Left lung (tissue), 10 donors: ENCODE results near the gene TWNK. TPM values are rescaled to one million over a fixed set of nuclear protein-coding genes. Genes with fewer than 3 reads are reported as not detected.
"Not testable (repeated sequence)": the region's sequence is repeated elsewhere in the genome, so short reads cannot be mapped to it uniquely, and the experiment has no call there.

Source experiments
- ATAC-seq: fragments of 200-7000 bp; cut with Tn5 transposase; one replicate; pipeline ENCODE4 v1.9.1; 2020; ENCODE audit warnings: moderate library complexity
- DNase-seq, 4 donors: peaks; one replicate each; pipeline ENCODE4 v3.0.0-alpha.2; 2013 to 2020
- H3K27ac ChIP-seq, 2 donors: fragments of 200-600 bp; sonication (generic) in 1 of 2; one replicate each; pipeline versions ENCODE4 v1.5.0 to v1.8.0; 2020 to 2021
- H3K27me3 ChIP-seq, 2 donors: fragments of 200-600 bp; sonication (generic) in 1 of 2; one replicate each; pipeline versions ENCODE4 v1.5.0 to v1.8.0; 2020 to 2021
- H3K36me3 ChIP-seq, 2 donors: fragments of 200-600 bp; sonication (generic) in 1 of 2; one replicate each; pipeline versions ENCODE4 v1.5.0 to v1.8.0; 2020 to 2021
- H3K4me1 ChIP-seq, 2 donors: fragments of 200-600 bp; one replicate each; pipeline ENCODE4 v1.8.0; 2021
- H3K4me3 ChIP-seq, 2 donors: fragments of 200-600 bp; sonication (generic) in 1 of 2; one replicate each; pipeline versions ENCODE4 v1.5.0 to v1.8.0; 2020 to 2021; ENCODE audit warnings: mild to moderate bottlenecking in 1 of 2
- H3K9me3 ChIP-seq, 2 donors: fragments of 200-600 bp; sonication (generic) in 1 of 2; one replicate each; pipeline versions ENCODE4 v1.5.0 to v1.8.0; 2020 to 2021
- intact Hi-C, 2 donors: fragments of 100-400 bp; cut with DNase I; formaldehyde crosslinking; loops; one replicate each; pipeline versions ENCODE4 v1.11.2 to v1.14.2; 2022
- polyA plus RNA-seq, 6 donors: library from polyadenylated mRNA; unstranded; fragments of 120-200 nt; gene quantifications; one replicate each; pipeline ENCODE4 v1.2.1, GENCODE V29; 2013; ENCODE audit not compliant: insufficient read length in 6 of 6
- total RNA-seq, 2 donors: library from RNA; stranded (reverse); fragmentation: NEBNext Ultra II Directional; extraction: Animal tissue kit (Norgen Biotek cat#: 25700); gene quantifications; one replicate each; pipeline ENCODE4 v1.2.1, GENCODE V29; 2021
- TF ChIP-seq, protein P1 (sequence below), 2 donors: fragments of 200-600 bp; sonication (generic) in 1 of 2; IDR thresholded peaks; one replicate each; pipeline versions ENCODE4 v1.5.0 to v1.8.0; 2021; ENCODE audit warnings: antibody characterized with exemption in 2 of 2
- donor health status: DM: no; HTN: yes; CAD: no.
- donor health status: DM: no; HTN: no; CAD: no.

Gene TWNK
- total and polyA plus RNA-seq, 8 donors: 3.4 to 12.5 (median 10.3) TPM

DNA sequence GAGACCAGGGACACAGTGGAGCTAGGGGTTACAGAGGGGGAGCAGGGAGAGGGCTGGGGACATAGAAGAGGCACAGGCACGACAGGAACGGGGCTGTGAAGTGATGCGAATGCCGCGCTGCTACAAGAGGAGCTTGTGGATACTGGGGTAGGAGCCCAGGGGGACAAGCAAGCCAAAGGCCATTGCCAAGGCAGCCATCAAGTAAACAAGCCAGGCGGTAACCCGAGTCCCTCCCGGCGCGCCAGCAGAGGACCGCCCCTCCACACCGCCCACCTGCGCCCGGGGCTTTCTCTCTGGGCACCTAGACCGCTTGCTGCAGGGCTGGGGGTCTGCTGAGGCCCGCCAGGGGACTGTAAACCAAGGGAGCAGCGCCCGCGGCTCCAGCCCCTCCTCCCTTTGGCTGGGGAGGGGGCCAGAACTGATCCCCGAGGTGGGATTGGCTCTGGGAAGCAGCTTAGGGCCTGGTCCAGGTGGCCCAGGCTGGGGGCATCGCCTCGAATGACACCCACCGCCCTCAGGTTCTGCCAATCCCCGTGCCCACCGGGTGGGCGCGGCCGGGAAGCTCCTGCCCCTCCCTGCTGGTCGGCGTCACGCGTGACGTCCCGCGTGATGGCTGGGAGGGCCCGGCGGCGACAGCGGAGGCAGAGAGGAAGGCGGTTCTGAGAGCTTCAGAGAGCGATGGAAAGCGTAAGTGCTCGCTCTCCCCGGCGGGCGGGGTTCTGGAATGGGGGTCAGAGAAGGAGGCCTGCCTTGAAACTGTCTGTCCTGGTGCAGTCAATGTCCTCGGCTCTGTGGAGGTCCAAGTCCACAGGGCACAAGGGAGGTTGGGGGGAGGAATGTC lies 44.7 kb downstream of the TWNK start:
- intact Hi-C loops: no loop called here
- peak; percentile 67 for ATAC-seq
- Histone ChIP-seq H3K4me1 (peaks cover 6 to 25% of the 10 kb centered on the region in 2 donors), H3K27me3 (peaks cover 4 to 21% of the 10 kb centered on the region in 2 donors), H3K36me3 (peaks cover 0 to 27% of the 10 kb centered on the region in 2 donors), H3K9me3 (no peaks in the 10 kb centered on the region), H3K4me3 (peak overlapping the region; percentile 60 to 65), H3K27ac (peak overlapping the region; percentile 93 to 95)
- DNase-seq: peak; percentile 71 to 97 (median 90)
- TF ChIP-seq, protein P1, sequence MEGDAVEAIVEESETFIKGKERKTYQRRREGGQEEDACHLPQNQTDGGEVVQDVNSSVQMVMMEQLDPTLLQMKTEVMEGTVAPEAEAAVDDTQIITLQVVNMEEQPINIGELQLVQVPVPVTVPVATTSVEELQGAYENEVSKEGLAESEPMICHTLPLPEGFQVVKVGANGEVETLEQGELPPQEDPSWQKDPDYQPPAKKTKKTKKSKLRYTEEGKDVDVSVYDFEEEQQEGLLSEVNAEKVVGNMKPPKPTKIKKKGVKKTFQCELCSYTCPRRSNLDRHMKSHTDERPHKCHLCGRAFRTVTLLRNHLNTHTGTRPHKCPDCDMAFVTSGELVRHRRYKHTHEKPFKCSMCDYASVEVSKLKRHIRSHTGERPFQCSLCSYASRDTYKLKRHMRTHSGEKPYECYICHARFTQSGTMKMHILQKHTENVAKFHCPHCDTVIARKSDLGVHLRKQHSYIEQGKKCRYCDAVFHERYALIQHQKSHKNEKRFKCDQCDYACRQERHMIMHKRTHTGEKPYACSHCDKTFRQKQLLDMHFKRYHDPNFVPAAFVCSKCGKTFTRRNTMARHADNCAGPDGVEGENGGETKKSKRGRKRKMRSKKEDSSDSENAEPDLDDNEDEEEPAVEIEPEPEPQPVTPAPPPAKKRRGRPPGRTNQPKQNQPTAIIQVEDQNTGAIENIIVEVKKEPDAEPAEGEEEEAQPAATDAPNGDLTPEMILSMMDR (IDR thresholded peaks at IDR 0.05): no peak

- Histone ChIP-seq H3K4me1 (peaks cover 6 to 25% of the 10 kb centered on the region in 2 donors), H3K4me3 (peak overlapping the region; percentile 60 to 65), H3K27ac (peak overlapping the region; percentile 93 to 95), H3K27me3 (peaks cover 4 to 21% of the 10 kb centered on the region in 2 donors), H3K36me3 (peaks cover 0 to 34% of the 10 kb centered on the region in 2 donors), H3K9me3 (no peaks in the 10 kb centered on the region)
- intact Hi-C loops: no loop called here
- TF ChIP-seq, protein P1 (IDR thresholded peaks at IDR 0.05): no peak
- ATAC-seq: peak; percentile 72
- peak in 2 of 4 donors; percentile 55 to 82 for DNase-seq
Measured at GRCh38 chr10:101032637-101033224, 45.4 kb downstream of the TWNK start.

DNA sequence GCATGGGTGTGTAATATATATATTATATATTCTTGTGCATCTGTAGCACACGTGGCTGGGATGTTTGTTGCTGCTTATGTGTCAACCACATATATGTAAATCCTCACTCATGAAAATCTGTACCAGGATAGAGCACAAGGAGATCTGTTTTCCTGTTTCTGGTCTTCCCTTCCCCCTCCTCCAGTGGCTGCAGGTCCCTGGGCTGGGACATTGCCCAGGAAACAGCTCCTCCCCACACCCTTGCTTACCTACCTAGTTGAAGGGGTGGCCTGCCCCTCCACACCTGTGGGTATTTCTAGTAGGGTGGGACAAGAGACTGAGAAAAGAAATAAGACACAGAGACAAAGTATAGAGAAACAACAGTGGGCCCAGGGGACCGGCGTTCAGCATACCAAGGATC lies 45.9 kb downstream of the TWNK start:
- TF ChIP-seq, protein P1 (IDR thresholded peaks at IDR 0.05): no peak
- Histone ChIP-seq H3K9me3 (no peaks in the 10 kb centered on the region), H3K27ac (peak overlapping the region; percentile 93 to 95), H3K4me3 (peak overlapping the region; percentile 60 to 65), H3K36me3 (peaks cover 0 to 39% of the 10 kb centered on the region in 2 donors), H3K4me1 (peaks cover 6 to 25% of the 10 kb centered on the region in 2 donors), H3K27me3 (peaks cover 4 to 21% of the 10 kb centered on the region in 2 donors)
- no peak for DNase-seq
- intact Hi-C loops: no loop called here
- ATAC-seq: no peak

- ATAC-seq, H3K9me3 ChIP-seq, intact Hi-C loops, DNase-seq, H3K4me3 ChIP-seq, H3K27ac ChIP-seq: not testable (repeated sequence)
- peaks cover 4 to 15% of the 10 kb centered on the region in 2 donors for H3K27me3 ChIP-seq
- H3K36me3 ChIP-seq: peaks cover 0 to 50% of the 10 kb centered on the region in 2 donors
- H3K4me1 ChIP-seq: peaks cover 6 to 25% of the 10 kb centered on the region in 2 donors
Measured at GRCh38 chr10:101034404-101034803, 47.1 kb downstream of the TWNK start.

DNA sequence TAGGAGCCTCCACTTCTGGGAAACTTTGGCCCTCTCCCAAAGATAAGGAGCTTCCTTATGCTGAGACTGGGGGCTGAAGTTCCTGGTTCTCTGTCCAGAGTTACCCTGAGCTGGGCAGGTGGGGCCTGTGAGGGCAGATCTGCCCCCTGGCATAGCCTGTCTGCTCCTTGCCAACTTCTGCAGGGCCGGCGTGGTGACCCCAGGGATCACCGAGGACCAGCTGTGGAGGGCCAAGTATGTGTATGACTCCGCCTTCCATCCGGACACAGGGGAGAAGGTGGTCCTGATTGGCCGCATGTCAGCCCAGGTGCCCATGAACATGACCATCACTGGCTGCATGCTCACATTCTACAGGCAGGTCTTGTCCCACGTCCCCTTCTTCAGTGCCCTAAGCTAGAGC lies 48.0 kb downstream of the TWNK start:
- H3K36me3 ChIP-seq: peaks cover 0 to 59% of the 10 kb centered on the region in 2 donors
- DNase-seq (no peak), ATAC-seq (no peak)
- H3K9me3 ChIP-seq: no peaks in the 10 kb centered on the region
- H3K4me1 ChIP-seq: peaks cover 6 to 25% of the 10 kb centered on the region in 2 donors
- H3K27ac ChIP-seq: no peak overlapping the region
- TF ChIP-seq, protein P1 (IDR thresholded peaks at IDR 0.05): no peak
- intact Hi-C loops: no loop called here
- peaks cover 0 to 6% of the 10 kb centered on the region in 2 donors for H3K27me3 ChIP-seq
- no peak overlapping the region for H3K4me3 ChIP-seq
